Limb (tissue), 2 donors: Measurements from ENCODE around the gene HNRNPA2B1.
"Not testable (repeated sequence)": the region's sequence is repeated elsewhere in the genome, so short reads cannot be mapped to it uniquely, and the experiment has no call there.

Experiments used
- DNase-seq, 2 donors: peaks; one replicate each; pipeline ENCODE4 v3.0.0-alpha.2; 2016; ENCODE audit errors: extremely low spot score in 2 of 2

Gene HNRNPA2B1

DNA sequence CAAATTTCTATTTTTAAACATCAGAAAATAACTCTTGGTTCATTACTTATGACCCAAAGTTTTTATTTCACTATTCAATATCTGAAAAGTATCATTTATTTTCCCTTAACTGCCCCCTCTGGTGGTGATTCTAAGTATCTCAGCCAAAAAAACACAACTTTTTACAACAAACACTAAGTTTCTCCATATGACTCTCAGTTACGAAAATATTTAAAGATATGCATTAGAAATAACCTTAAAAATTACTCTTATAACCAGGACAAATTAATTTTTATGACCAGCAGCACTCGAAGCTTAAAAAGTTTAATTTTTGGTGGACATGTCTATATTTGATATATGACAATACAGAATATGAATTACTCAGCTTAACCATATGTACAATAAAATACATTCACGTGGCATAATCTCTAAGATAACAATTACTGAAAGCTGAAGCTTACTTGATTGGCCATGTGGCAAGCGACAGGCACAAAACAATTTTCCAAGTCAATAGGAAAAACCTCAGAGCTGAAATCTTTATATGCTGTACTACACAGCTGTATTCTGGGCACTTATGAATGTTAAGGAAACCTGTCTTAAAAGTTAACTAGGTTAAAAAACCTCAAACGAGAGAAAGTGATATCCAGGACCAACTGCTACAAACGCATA is 2.3 kb downstream of the HNRNPA2B1 start:
- DNase-seq, result peak in 1 of 2 donors; percentile 78

DNA sequence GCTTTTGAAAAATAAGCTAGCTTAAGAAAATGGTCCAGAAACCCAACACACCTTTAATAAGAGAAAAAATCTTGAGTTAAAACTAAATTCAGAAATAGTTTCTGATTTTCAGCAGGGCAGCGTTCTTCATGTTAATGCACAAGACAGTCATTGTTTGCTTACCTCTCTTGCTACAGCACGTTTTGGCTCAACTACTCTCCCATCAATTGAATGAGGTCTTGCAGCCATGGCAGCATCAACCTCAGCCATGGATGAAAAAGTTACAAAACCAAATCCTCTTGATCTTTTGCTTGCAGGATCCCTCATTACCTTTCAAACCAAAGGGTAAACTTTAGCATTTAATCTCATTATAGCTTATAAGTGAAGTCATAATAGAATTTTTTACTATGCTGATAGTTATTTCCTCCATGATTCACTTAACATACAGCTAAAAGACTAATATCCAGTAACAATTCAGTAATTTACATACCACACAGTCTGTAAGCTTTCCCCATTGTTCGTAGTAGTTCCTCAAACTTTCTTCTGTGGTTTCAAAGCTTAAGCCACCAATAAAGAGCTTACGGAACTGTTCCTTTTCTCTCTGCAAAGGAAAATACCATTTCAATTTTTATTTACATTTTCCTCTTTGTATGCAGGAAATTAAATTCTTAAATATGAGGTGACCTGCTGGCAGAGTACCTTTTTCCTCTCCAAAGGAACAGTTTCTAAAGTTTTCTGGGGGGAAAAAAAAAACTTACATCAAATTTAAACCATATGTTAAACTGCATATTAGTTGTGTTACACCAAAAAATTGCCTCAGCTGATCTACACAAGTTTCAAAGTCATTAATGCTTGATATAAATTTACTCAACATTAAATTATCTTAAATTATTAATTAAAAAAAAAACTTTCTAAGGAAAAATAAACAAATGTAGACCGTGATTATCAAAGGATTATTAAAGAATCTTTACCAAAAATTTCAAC is 3.1 kb downstream of the HNRNPA2B1 start:
- DNase-seq, result no peak

DNA sequence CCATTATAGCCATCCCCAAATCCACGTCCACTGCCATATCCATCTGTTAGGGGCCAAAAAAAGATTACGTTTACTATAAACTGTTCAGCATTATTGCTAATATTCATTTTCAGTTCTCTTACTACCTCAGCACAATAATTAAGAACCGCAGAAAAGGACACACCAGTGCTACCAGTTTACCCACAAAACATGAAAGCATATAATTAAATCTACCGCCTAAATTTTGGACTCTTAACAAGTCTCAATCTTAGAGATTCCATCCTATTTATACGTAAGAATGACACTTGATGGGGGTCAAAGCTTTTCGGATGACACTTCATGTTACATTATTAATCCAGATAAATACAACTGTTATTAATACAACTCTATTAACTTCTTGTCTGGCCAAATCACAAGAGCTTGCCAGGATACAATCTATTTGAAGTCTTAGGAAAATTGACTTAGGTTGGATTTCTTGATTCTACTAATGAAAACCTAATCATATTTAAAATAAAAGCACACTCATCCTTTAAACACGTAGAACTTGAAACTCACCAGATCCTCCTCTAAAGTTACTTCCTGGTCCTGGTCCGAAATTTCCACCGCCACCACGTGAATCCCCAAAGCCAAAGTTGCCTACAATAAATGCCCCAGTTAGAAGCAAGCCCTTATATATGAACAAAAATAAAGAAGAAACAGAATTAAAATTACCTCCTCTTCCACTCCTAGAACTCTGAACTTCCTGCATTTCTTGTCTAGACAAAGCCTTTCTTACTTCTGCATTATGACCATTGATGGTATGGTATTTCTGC is 4.5 kb downstream of the HNRNPA2B1 start:
- no peak for DNase-seq

DNA sequence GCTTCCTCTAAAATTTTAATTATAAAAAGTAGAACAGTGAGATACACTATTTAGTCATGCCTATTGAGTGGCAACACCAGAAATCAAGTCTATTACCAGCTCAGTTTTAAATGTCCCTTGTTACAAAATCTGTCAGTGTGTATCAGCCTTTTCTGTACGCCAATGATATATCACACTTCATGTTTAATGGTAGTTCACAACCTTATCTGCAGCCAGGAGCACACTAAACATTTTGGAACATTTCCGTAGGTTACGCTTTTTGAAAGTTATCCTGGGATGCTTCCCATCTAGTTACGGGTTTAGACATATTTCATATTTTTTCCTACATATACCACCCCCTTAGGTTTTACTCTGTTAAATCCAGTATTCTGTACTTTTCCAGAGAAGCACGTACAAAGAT is 5.4 kb downstream of the HNRNPA2B1 start:
- DNase-seq, result no peak

DNA sequence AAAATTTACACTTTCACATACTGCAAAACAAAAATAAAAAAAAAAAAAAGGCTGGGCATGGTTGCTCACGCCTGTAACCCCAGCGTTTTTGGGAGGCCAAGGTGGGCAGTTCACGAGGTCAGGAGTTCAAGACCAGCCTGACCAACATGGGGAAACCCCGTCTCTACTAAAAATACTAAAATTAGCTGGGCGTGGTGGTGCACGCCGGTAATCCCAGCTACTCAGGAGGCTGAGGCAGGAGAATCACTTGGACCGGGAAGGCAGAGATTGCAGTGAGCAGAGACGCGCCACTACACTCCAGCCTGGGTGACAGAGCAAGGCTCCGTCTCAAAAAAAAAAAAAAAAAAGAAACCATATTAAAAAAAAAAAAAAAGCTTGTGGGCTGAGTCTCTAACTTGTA is 5.8 kb downstream of the HNRNPA2B1 start:
- DNase-seq, result not testable (repeated sequence)

DNA sequence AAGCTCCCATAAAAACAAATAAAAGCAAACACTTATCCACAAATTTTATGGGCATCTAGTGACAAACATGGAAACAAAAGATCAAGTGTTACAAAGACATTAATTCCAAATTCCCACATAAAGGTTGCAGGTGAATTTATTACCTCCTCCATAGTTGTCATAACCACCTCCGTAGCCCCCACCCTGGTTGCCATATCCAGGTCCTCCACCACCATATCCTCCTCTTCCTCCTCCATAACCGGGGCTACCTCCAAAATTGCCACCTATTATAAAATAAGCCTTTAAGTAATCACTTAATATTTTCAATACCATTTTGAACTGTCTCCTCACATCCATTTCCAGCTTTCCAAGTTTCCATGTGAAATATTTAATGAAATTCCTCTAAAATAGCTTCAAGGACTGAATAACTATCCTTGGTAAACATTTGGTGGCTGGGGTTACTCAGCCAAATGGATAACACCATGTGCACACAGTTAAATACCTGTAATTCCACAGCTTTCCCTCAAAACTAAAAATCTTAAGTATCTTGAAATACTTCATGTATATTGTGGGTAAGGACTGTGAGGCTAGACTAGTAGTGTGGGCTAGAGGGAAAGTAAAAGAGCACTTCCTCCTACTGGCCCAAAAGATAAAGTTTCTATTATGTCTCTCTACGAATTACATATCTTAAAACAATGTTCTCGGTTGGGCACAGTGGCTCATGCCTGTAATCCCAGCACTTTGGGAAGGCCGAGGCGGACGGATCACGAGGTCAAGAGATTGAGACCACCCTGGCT is 6.9 kb downstream of the HNRNPA2B1 start:
- no peak for DNase-seq

DNA sequence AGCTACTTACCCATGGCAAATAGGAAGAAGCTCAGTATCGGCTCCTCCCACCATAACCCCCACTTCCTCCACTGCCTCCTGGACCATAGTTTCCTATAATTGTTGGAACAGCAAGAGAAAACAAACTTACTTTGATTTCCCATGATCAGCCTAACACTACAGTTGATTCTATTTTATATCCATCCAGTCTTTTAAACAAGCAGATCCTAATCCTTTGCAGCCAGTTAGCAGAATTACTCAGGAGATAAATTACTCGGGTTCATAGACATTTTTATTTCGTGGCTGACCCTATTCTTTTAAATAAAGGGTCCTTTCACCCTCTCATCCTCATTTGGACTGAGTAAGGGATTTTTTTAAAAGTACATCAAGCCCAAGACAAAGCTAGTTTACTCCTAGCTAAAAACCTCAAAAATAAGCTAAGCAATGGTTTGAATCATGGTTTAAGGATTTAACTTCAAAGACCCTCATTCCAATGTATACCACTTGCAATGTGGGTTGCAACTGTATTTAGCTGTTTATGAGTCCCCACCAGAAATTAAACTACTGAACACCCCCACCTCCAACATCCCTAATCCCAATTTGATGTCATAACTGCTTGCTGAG is 8.0 kb downstream of the HNRNPA2B1 start:
- no peak for DNase-seq

DNA sequence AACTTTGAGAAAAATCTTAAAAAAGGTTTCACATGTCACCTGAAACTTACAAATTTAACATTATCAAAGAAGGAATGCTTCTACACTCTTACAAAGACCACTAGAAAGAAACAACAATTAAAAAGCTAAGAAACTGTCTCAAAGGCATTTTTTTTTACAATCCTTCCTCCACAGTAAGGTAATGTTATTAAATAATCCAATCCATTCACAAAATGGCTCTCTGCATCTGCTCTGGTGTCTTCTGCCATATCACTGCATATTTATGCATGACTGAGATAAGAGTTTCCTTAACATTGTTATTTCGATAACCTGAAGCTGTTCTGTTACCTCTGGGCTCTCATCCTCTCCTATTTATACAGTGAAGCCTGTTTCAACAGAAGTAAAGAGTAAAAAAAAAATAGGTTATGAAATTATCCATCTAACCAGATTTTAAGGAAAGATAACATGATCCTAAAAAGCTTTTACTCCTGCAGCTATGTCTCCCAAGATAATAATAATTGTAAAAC is 8.5 kb downstream of the HNRNPA2B1 start:
- DNase-seq, result no peak

DNA sequence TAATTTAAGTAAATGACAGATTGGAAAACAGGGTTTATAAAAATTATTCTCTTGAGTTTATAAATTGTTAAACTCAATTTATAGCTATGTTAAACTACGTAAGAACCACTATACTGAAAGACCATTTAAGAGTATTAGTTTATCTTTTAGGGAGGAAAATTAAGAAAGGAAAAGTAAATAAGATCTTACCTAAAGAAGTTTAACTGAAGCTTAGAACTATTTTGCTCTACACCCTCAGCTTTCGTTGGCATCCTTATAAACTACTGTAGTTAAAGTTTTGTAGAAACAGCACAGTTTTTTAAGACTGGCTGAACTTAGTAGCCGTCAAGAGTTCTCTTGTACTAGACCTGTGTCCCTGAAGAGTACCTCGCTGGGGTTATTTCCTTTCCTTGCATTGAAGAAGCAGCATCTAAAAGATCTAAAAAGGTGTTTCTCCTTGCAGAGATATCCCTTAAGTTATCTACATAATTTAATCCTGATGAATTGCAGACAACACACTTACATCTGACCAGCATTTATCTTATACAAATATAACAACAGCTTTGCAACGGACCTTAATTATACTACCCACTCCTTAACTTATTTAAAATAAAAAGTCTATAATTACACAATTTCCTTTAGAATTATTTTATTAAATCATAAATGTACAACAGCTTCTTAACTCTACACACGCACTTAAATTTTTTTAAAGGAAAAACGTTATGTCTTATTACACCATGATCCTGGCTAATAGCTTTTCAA is 9.1 kb downstream of the HNRNPA2B1 start:
- DNase-seq, result no peak

DNA sequence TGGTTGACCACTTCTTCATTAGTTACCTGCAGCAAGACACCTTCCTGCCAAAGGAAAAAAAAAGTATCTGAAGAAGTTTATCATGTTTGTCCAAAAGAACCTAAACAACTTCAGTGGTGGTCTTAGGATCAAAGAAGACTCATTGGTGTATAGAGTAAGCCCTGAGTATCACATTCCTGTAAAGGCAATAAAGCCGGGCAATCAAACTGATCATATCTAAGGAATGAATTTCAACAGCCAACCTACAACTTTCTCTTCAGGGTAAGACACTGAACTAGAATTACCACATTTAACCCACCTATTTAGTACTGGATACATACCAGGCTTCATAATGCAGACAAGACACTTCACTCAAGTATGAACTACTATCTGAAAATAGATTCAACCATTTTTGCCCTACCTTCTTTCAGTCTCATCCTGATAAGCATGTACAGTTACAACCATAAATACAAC is 10.1 kb downstream of the HNRNPA2B1 start:
- no peak for DNase-seq

DNA sequence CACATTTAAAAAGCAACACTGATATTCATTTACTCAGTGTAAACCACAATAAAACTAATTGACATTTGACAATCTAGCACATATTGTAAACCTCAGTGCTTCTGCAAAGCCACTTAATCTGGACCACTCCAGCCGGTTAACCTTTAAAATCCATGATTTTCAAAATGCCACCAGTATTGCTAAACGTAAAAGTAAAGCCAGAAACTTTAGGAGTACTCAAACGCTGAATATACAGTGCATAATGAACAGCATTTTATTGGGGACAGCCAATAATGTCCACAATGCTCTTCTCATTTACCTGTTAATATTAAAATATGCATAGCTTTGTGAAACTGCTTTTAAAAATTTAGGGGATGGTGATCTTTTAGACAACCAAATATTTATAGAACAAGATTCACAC is 10.8 kb downstream of the HNRNPA2B1 start:
- no peak for DNase-seq

DNA sequence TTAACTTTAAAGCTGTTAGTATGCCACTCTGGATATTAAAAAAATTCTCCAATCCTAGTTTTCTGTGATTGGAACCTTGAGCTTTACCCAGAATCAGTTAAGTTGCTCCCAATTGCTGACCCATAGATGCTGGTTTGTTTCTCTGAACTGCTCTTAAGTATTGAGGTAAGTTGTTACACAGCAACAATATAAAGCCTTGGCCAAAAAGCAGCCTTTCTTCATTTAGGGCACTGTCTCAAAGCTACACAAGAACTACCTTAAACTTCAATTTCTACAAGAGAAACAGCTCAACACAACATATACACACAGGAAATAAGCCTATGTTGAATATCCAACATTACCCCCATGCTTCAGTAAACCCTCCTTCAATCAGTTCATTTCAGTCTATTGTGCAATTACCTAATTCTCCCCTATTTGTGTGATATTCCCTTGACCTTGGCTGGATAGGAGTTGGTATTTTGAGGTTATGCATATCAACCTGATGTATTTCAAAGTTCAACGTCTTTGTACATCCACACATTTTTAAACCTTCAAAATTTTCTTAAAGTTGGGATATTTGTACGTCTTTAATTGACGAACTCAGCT is 11.5 kb downstream of the HNRNPA2B1 start:
- DNase-seq, result no peak

DNA sequence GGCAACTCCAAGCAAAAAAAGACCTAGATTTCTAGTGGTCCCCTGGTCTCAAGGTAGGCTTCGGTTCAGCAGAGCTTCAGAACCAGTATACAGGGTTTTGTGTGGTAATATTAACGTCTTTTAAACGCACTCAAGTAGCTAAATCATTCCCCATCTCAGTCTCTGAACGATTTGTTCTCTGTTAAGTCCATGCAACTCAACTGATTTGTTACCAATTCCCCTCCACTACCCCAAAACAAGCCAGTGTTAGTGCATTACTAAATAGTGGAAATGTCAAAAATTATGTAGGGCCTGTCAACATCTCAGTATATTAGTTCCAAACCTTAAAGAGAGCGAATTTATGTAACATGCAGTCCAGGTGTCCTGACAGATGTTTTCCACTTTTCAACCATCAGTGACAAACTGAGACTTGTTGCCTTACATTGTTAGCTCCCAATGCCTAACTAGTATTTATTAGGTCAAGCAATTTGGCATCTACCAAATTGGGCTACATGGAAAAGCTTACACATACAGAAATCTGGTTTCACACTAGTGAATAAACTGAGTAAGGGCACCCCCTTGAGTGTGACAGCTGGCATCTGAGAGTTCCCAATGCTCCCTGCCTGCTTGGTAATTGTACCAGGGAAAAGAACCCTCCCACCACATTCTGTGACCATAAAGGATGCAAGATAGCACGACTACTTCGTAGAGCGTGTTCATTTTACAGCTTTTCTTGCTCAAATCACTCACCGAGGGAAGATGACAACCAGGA is 12.2 kb downstream of the HNRNPA2B1 start:
- DNase-seq, result no peak

DNA sequence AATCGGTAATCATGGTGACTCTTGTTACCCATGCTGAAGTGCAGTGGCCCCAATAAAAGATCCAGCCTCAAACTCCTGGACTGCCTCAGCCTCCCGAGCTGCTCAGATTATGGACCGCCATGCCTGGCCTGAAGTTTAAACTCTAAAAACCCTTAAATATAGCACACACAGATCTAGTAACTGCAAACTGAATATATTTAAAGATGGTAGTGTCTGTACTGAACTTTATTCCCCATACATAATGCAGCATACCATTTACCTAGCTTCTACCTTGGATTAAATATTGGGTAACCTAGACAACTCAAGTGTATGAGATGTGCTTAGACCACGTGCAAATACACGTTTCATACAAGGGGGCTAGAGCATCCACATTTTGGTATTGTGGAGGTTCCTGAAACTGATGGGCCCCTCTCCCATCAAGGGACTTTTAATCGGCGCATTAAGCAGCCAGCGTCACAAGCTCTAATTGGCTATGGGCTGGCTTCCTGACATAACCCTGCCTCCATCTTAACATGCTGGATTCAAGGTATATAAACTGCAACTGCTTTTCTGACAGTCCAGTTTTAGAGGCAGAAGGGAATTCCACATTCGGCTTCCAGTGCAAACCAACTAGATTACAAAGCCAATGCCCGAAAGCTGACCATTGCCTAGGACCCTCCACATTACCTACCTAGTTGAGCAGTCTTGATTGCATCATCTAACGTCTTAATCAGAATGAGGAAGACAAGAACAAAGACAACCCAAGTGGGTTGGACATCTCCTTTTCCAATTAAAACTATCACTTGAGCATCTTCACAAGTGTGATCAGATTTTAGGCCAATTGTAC is 13.0 kb downstream of the HNRNPA2B1 start:
- no peak for DNase-seq

DNA sequence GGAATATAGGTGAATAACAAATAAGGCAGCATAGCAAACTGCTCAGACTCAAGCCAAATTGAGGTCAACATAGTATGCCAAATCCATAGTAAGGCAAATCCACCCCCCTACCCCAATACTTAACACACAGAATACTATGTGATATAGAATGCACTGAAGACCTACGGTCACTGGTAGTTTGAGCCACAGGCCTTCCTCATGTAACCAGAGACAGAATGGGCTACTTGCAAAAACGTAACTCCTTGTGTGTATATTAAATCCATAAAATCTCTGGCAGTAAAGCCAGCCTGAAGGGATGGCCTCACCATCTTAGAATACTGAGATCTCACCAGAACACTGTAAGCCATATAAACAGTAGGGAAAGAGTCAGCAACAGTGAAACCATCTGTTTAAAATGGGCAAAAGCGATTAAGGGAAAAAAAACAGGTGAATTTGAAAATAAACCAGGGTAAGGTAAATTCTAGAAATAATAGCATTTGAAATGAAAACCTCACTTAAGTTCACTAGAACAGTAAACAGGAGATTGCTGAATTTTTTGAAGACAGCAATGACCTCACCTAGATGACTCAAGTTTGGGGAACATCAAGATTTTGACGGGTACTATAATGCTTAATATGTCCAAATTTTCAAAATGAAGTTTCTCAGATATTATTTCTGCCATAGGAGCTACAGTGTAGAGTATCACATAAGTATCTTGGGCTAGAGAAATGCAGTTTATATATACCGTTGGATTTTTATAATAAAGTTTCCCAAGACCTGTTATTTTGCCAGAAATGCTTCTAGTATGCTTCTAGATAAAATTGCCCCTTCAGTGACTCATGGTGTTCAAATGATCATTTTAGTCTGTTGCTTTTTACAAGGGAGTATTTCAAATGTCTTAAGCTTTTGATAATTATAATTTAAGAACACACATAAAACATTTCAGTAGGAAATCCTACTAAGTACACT is 13.9 kb downstream of the HNRNPA2B1 start:
- no peak for DNase-seq

DNA sequence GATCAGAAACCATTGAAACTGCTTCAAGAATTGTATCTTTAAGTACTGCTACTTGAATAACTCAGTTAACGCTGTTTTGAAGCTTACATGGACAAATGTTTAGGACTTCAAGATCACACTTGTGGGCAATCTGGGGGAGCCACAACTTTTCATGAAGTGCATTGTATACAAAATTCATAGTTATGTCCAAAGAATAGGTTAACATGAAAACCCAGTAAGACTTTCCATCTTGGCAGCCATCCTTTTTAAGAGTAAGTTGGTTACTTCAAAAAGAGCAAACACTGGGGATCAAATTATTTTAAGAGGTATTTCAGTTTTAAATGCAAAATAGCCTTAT is 14.7 kb downstream of the HNRNPA2B1 start:
- DNase-seq, result no peak
